K562 (cell line): ENCODE results near the gene CPSF7.

Source experiments
- CHD4 ChIP-seq: fragments of 200-600 bp; sonication (generic); IDR thresholded peaks from 3 replicates; pipeline ENCODE4 v1.6.1; 2012; ENCODE audit warnings: low read depth, mild to moderate bottlenecking, mixed read lengths, low read length, inconsistent platforms; ENCODE audit not compliant: insufficient read depth, insufficient replicate concordance, poor library complexity, severe bottlenecking
- FOXA1 ChIP-seq: fragments of 450-650 bp; IDR thresholded peaks from 2 replicates; pipeline ENCODE4 v1.6.1; 2016; ENCODE audit warnings: mild to moderate bottlenecking, borderline replicate concordance
- FOXM1 ChIP-seq, 2 experiments: fragments of 450-650 bp in 1 of 2; sonication (generic) in 1 of 2; formaldehyde crosslinking in 1 of 2; IDR thresholded peaks; 2 replicates each; pipeline versions ENCODE4 v1.6.1 to v1.9.0; 2017 to 2022; ENCODE audit warnings: low read depth in 2 of 2, mild to moderate bottlenecking in 2 of 2, missing genetic modification reagents in 1 of 2, moderate library complexity in 1 of 2
- JUN ChIP-seq, 2 experiments: sonication (generic) in 1 of 2; formaldehyde crosslinking in 1 of 2; IDR thresholded peaks; 2 replicates each; pipeline versions ENCODE4 v1.6.1 to v1.8.0; 2012 to 2022; ENCODE audit warnings: borderline replicate concordance in 2 of 2, mild to moderate bottlenecking in 2 of 2, improper control_type of control experiment in 1 of 2, low read depth in 1 of 2, low read length in 1 of 2, missing genetic modification reagents in 1 of 2
- JUNB ChIP-seq: fragments of 450-650 bp; formaldehyde crosslinking; conservative IDR thresholded peaks from 2 replicates; pipeline ENCODE4 v1.4.0; 2020; ENCODE audit warnings: mild to moderate bottlenecking
- MAFK ChIP-seq: IDR thresholded peaks from 2 replicates; pipeline ENCODE4 v1.6.1; 2011; ENCODE audit warnings: low read length, improper control_type of control experiment
- YY1 ChIP-seq, 3 experiments: IDR thresholded peaks; 2 replicates each; pipeline ENCODE4 v1.6.1; 2011; ENCODE audit warnings: low read length in 2 of 3, mild to moderate bottlenecking in 2 of 3, moderate library complexity in 2 of 3, borderline replicate concordance in 1 of 3, control low read depth in 1 of 3, low read depth in 1 of 3; ENCODE audit not compliant: insufficient read depth in 3 of 3, insufficient replicate concordance in 2 of 3, control insufficient read depth in 1 of 3, insufficient read length in 1 of 3; ENCODE audit errors: extremely low read depth in 1 of 3
- ZNF143 ChIP-seq: sonication (generic); formaldehyde crosslinking; IDR thresholded peaks from 2 replicates; pipeline ENCODE4 v1.9.0; 2022; ENCODE audit warnings: mild to moderate bottlenecking, missing genetic modification reagents
- TF ChIP-seq, protein P1 (sequence below), 3 experiments: IDR thresholded peaks in 2 of 3; conservative IDR thresholded peaks in 1 of 3; 2 replicates each; pipeline ENCODE4 v1.5.1; 2011 to 2012; ENCODE audit warnings: low read length in 3 of 3, mild to moderate bottlenecking in 3 of 3, control low read depth in 2 of 3, improper control_type of control experiment in 1 of 3, inconsistent platforms in 1 of 3, low read depth in 1 of 3, mixed read lengths in 1 of 3, moderate library complexity in 1 of 3; ENCODE audit not compliant: insufficient read depth in 2 of 3

- TF ChIP-seq YY1 (IDR thresholded peaks at IDR 0.05; ENCODE audit: borderline replicate concordance in 1 of 3, control insufficient read depth in 1 of 3, extremely low read depth in 1 of 3, insufficient read depth in 3 of 3, insufficient read length in 1 of 3, insufficient replicate concordance in 2 of 3, low read depth in 1 of 3, low read length in 2 of 3) = no peak
- no peak for TF ChIP-seq FOXM1 (IDR thresholded peaks at IDR 0.05; ENCODE audit: low read depth)
- TF ChIP-seq FOXM1 (CRISPR knock-in tag; IDR thresholded peaks at IDR 0.05; ENCODE audit: low read depth) = no peak
- no peak for TF ChIP-seq ZNF143 (CRISPR knock-in tag)
- TF ChIP-seq MAFK = no peak
- TF ChIP-seq CHD4 = no peak
- no peak for TF ChIP-seq JUN (IDR thresholded peaks at IDR 0.05; ENCODE audit: borderline replicate concordance, low read depth, low read length)
- TF ChIP-seq JUN (CRISPR knock-in tag; IDR thresholded peaks at IDR 0.05; ENCODE audit: borderline replicate concordance) = no peak
- TF ChIP-seq, protein P1, sequence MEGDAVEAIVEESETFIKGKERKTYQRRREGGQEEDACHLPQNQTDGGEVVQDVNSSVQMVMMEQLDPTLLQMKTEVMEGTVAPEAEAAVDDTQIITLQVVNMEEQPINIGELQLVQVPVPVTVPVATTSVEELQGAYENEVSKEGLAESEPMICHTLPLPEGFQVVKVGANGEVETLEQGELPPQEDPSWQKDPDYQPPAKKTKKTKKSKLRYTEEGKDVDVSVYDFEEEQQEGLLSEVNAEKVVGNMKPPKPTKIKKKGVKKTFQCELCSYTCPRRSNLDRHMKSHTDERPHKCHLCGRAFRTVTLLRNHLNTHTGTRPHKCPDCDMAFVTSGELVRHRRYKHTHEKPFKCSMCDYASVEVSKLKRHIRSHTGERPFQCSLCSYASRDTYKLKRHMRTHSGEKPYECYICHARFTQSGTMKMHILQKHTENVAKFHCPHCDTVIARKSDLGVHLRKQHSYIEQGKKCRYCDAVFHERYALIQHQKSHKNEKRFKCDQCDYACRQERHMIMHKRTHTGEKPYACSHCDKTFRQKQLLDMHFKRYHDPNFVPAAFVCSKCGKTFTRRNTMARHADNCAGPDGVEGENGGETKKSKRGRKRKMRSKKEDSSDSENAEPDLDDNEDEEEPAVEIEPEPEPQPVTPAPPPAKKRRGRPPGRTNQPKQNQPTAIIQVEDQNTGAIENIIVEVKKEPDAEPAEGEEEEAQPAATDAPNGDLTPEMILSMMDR (IDR thresholded peaks at IDR 0.05 in 2 of 3, conservative IDR thresholded peaks at IDR 0.05 in 1 of 3; ENCODE audit: insufficient read depth in 2 of 3, low read depth in 1 of 3, low read length in 3 of 3) = no peak
- TF ChIP-seq JUNB = no peak
- no peak for TF ChIP-seq FOXA1
These were observed 71.2 kb downstream of the CPSF7 start for GRCh38 chr11:61358566-61358965.
